Measurements from ENCODE around the gene FAM168A.

Gene FAM168A

GRCh38 chr11:73554671-73555320, 43.1 kb downstream of the FAM168A start:
- DNase-seq = no peak

- DNase-seq = no peak
These were observed 44.6 kb downstream of the FAM168A start for GRCh38 chr11:73553266-73553665.

GRCh38 chr11:73551677-73552076, 46.2 kb downstream of the FAM168A start:
- DNase-seq = no peak

GRCh38 chr11:73549376-73549775, 48.5 kb downstream of the FAM168A start:
- DNase-seq = no peak

GRCh38 chr11:73547706-73548595, 50.0 kb downstream of the FAM168A start:
- DNase-seq = no peak

GRCh38 chr11:73542175-73542574, 55.7 kb downstream of the FAM168A start:
- no peak for DNase-seq

- DNase-seq = no peak
These were observed 58.3 kb downstream of the FAM168A start for GRCh38 chr11:73539506-73540084.

- DNase-seq = no peak
These were observed 59.5 kb downstream of the FAM168A start for GRCh38 chr11:73538381-73538872.

- no peak for DNase-seq
These were observed 59.9 kb downstream of the FAM168A start for GRCh38 chr11:73537969-73538368.

GRCh38 chr11:73536961-73537360, 61.0 kb downstream of the FAM168A start:
- no peak for DNase-seq

- DNase-seq = no peak
These were observed 65.6 kb downstream of the FAM168A start for GRCh38 chr11:73532310-73532709.

- no peak for DNase-seq
These were observed 66.5 kb downstream of the FAM168A start for GRCh38 chr11:73531386-73531785.

- DNase-seq = no peak
These were observed 67.8 kb downstream of the FAM168A start for GRCh38 chr11:73530109-73530508.

- no peak for DNase-seq
These were observed 68.7 kb downstream of the FAM168A start for GRCh38 chr11:73529204-73529530.

- no peak for DNase-seq
These were observed 69.3 kb downstream of the FAM168A start for GRCh38 chr11:73528483-73529203.

- DNase-seq = no peak
These were observed 69.9 kb downstream of the FAM168A start for GRCh38 chr11:73528013-73528412.

- DNase-seq = no peak
These were observed 72.3 kb downstream of the FAM168A start for GRCh38 chr11:73525611-73526010.

- DNase-seq = no peak
These were observed 73.1 kb downstream of the FAM168A start for GRCh38 chr11:73524774-73525173.

- DNase-seq = no peak
These were observed 76.3 kb downstream of the FAM168A start for GRCh38 chr11:73521621-73522020.

GRCh38 chr11:73520353-73521061, 77.4 kb downstream of the FAM168A start:
- DNase-seq = no peak

- DNase-seq = no peak
These were observed 78.6 kb downstream of the FAM168A start for GRCh38 chr11:73519266-73519665.

GRCh38 chr11:73518195-73518594, 79.7 kb downstream of the FAM168A start:
- no peak for DNase-seq

GRCh38 chr11:73516080-73516479, 81.8 kb downstream of the FAM168A start:
- no peak for DNase-seq

All from activated T-cell treated with anti-CD3 and anti-CD28 coated beads, Interleukin-2, amount 50 U/mL, for 48 hours (primary cell).